GM21619 (cell line): ENCODE data around the gene LIFR.

Experiments used
- ATAC-seq: cut with Tn5 transposase; IDR thresholded peaks from one replicate; pipeline ENCODE4 v1.9.1; 2021; ENCODE audit not compliant: unreplicated experiment

Gene LIFR

GRCh38 chr5:38551030-38552017 is 5.1 kb downstream of the LIFR start:
- ATAC-seq = peak; percentile 60

GRCh38 chr5:38548064-38548759 is 8.2 kb downstream of the LIFR start:
- no peak for ATAC-seq

DNA sequence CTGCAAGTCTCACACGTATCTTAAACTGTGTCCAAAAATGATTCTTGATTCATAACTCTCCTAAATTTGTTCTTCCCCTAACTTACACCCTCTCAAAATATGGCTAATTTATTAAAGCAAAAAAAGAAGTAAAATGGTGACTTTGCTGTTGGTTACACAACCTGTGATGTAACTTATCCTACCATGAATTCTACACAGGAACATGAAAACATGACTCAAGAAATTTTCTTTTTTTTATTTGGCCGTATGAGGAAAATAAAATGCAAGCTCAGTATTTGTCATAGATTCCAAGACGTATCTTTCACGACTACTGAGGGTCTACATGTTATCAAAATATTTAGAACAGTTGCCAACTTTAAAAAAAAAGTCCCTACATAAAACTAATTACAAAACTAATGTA is 9.2 kb downstream of the LIFR start:
- ATAC-seq = no peak

DNA sequence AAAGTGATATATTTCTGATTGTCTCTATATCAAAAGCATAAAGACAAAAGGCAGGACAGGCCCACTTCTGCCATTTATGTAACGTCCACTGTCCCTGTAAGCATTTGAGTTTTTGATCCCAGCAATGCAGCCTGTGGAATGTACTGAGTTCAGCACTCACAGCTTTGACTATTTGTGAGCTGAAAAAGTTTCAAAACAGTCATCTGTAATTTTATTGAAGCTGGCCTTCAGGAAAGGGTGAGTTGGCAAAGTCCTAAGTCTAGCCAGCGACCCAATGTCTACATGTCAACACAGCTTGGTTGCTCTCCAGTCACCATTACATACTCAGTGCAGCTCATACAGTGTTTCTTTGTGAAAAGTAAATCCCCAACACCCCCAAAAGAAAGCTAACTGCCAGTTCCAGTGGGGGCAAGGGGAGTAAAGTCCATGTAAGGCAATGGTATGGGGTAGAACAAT is 9.7 kb downstream of the LIFR start:
- ATAC-seq = no peak

GRCh38 chr5:38543886-38544285 is 12.6 kb downstream of the LIFR start:
- no peak for ATAC-seq

- ATAC-seq = no peak
Observed at GRCh38 chr5:38543074-38543473, 13.4 kb downstream of the LIFR start.

DNA sequence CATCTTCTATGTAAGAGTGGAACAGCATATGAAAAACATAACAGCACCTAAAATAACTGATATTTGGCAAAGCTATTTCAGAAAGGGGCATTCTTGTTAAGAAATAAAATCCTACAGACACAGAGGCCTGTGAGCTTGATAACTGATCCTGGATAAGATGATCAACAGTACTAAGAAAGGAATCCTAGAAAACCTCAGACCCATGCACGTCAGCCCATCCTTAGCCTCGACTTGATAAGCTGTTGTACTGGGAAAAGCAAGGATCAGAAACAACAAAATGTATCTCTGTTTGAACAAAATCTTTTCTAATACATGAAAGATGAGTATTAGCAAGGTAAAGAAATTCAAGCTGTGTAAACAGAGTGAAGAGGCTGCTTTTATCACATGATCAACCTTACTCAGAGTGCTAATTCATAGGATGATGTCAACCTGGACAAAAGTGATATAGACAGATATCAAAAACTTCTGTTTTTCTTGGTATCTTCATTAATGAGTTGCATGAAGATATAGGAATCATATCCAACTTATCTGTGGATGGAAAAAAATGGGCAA is 15.2 kb downstream of the LIFR start:
- no peak for ATAC-seq

GRCh38 chr5:38540314-38540713 is 16.1 kb downstream of the LIFR start:
- ATAC-seq = no peak

DNA sequence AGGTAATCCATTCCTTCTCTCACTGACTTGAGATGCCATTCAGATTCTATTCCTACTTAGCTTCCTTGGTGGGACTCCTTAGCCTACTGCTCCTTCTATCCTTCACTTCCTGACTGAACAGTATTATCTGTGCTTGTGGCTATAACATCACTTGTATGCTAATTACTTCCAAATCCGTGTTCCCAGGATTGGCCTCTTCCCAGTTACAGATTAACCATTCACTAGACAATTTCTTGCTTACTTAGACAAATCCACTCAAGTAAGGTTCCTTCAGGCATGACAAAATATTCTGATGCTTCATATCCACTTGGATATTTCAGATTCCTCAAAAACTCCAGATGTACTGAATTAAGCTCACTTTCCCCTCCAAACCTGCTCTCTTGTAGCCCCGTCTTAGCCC is 18.3 kb downstream of the LIFR start:
- ATAC-seq = no peak

GRCh38 chr5:38537505-38537904 is 18.9 kb downstream of the LIFR start:
- ATAC-seq = no peak

DNA sequence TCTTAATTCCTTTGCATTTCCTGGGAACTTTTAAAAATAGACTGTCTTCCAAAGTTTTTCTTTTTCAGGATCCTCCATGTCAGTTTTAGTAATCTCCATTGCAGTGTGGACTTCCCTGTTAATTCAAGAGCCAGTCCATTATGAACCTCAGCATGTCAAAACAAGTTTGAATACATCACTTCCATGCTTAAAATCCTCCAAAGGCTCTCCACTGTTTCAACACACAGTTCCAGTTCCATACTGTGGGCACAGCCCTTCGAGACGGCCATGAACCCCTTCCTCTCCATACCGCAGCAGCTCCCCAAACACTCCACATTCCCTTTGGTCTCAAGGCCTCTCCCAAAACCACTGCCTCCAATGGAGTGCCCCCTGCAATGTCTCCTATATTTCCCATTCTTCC is 19.5 kb downstream of the LIFR start:
- ATAC-seq = no peak

DNA sequence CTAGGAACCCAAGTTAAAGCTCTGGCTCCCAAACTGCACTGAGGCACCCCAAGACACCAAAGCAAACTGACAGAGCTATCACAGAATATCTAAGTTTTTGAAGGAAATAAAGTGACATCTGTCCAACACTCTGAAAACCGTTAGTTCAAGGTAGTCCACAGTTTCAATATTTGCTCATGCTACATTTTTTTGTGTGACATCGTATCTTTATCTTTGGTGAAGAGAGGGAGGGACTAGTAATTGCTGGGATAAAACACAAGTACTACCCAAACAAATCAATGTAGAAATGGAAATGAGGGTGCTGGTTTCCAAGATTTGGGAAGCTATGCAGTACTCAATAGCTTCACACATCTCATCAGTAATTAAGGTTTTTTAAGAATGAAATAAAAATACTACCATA is 20.6 kb downstream of the LIFR start:
- no peak for ATAC-seq

GRCh38 chr5:38535248-38535750 is 21.1 kb downstream of the LIFR start:
- ATAC-seq = no peak

DNA sequence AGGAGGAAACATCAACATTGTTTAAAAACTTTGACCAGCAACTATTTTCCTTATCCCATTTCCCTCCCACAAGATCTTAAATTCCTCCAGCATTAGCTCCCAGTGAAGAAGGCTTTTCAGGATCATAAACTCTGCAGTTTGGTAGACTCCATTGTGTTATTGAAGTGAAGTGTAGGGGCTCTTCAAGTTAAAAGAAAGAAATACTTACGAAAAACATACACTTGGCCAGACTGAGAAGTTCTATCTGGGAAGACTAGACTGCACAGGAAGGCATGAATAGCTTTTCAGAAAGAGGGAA is 22.3 kb downstream of the LIFR start:
- ATAC-seq = no peak

GRCh38 chr5:38533286-38534155 is 22.9 kb downstream of the LIFR start:
- no peak for ATAC-seq

GRCh38 chr5:38532165-38532669 is 24.2 kb downstream of the LIFR start:
- ATAC-seq = no peak

DNA sequence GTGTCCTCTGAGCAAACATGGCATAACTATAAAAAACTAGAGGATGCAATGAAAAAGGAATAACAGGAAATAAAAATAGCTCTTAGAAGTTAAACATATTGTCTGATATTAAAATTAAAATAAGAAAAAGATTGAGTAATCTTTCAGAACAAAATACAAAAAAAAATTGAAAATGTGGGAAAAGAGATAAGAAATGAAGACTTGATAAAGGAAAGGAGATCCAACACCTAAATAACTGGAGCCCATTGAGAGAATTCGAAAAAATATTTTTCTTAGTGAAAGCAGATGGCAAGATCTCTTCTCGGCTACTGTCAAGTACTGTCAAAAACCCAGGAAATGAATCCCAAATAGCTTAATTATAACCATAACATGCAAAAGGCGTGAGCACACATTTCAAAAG is 24.9 kb downstream of the LIFR start:
- no peak for ATAC-seq

DNA sequence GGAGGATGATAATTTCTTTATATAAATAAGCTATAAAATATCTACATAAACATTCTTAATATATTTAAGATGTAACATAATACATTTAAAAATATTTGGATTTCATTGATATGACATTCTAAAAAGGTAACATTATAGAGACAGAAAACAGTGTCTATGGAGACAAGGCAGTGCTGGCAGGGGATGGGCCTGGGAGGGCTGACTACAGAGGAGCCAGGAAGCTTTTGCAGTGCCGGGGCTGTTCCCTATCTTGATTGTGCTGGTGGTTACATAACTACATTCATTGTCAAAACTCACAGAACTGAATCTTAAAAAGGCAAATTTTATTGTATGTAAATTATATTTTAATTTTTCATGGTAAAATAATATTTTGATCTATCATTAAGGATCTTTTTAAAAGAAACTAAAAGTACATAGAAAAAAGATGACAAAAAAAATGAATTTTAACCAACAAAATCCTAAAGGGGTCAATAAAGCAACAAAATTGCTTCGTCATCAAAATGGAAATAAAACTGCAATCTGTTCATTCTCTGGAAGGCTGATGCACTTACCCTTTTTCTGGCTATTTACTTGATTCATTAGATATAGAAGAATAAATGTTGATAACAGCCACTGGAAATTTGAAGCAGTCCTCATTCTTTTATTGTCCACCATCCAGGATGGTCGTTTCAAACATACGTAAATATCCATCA is 26.3 kb downstream of the LIFR start:
- ATAC-seq = no peak

DNA sequence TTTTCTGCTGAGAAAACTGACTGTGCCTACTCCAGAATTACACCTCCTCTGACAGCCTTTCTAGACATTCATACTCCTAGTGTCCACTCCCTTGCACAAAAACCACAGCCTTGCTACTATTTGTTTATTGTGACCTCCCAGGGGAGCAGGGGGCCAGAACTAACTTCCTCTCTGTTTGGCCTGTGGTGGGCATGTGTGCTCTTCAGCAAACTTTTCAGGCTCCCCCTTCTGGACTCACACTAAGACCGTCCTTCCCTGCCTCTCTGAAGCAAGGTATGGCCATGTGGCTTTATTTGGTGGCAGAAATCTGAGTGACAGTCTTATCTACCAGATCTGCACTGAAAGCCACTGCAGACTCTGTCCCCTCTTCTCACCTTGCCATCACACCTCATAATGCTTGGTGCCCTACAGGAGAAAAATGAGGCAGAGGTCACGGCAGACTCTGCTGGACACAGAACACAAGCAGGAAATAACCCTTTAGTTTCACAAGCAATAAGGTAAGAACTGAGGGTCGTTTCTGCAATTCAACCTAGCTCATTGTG is 28.2 kb downstream of the LIFR start:
- no peak for ATAC-seq

- ATAC-seq = no peak
Observed at GRCh38 chr5:38527475-38527874, 29.0 kb downstream of the LIFR start.
